GM21528 (cell line): Measurements from ENCODE around the gene GH2.

Source experiments
- ATAC-seq: cut with Tn5 transposase; IDR thresholded peaks from one replicate; pipeline ENCODE4 v1.9.1; 2021; ENCODE audit warnings: mild to moderate bottlenecking, moderate library complexity; ENCODE audit not compliant: unreplicated experiment, low FRiP score

GH2 gene

GRCh38 chr17:63842540-63843386, 39.0 kb downstream of the GH2 start, which contains the start of gene SMARCD2:
Gene SMARCD2 (minus strand): TSS chr17:63842685. CDS start chr17:63842674, 11 bp downstream.
- peak; percentile 73 for ATAC-seq

GRCh38 chr17:63842173-63842539, 39.6 kb downstream of the GH2 start:
- ATAC-seq = no peak

GRCh38 chr17:63841350-63842172, 40.2 kb downstream of the GH2 start:
- ATAC-seq = no peak

GRCh38 chr17:63840591-63841349, 41.0 kb downstream of the GH2 start:
- ATAC-seq = no peak

- ATAC-seq = no peak
Measured at GRCh38 chr17:63838631-63839171, 43.0 kb downstream of the GH2 start.

- no peak for ATAC-seq
Measured at GRCh38 chr17:63837962-63838600, 43.7 kb downstream of the GH2 start.

GRCh38 chr17:63837480-63837879, 44.3 kb downstream of the GH2 start:
- no peak for ATAC-seq

GRCh38 chr17:63836811-63837210, 44.9 kb downstream of the GH2 start:
- ATAC-seq = no peak

- ATAC-seq = no peak
Measured at GRCh38 chr17:63835167-63835720, 46.5 kb downstream of the GH2 start.

DNA sequence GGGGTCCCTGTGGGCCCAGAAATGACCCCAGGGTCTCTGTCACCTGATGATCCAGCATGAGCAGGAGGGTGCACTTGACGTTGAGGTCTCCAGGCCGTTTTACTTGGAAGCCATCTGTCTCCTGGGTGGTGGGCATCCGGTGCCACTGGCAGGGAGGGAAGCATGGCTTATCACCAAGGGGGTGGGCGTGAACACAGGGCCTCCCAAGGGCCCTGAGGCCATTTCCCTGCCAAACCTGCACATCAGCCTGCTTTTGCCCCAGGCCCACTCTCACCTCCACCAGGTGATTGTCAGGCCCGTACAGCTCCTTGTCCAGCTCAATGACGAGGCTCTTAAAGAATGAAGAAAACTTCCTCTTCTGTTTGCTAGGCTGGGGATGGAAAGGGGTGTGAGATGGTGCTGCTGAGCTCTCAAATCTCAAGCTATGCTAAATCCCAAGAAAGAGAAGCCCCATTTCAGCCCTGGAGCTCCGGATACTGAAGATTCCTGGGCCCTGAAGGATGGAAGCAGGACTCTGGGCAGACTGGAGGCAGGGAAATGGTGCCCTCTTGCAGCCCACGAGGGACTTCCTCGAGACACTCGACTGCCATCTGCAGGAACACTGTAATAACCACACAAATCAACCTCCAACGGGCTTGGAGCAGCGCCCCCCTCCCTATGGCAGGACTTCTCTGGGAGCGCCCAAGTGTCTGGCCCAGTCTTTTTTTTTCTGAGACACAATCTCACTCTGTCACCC, 47.1 kb downstream of the GH2 start:
- peak; percentile 55 for ATAC-seq

GRCh38 chr17:63833741-63834373, 47.9 kb downstream of the GH2 start:
- ATAC-seq = no peak

- ATAC-seq = no peak
Measured at GRCh38 chr17:63833026-63833740, 48.6 kb downstream of the GH2 start.

DNA sequence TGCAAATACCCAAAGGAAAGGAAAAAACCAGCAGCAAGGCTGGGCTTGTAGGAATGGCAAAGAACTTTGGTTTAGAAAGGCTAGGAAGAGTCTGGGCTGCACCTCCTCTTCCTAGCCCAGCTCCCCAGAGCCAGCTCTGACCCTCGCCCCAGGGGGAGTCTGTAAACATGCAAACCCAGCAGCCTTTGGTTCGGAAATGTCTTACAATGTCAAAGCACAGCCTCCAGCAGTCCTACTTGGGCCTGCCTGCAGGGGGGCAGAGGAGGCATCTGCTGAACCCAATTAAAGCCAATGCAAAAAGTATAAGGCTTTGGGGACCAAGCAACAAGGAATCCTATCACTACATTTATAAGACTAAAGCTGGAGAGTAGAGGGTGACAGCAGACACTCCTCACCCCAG, 49.3 kb downstream of the GH2 start:
- no peak for ATAC-seq

DNA sequence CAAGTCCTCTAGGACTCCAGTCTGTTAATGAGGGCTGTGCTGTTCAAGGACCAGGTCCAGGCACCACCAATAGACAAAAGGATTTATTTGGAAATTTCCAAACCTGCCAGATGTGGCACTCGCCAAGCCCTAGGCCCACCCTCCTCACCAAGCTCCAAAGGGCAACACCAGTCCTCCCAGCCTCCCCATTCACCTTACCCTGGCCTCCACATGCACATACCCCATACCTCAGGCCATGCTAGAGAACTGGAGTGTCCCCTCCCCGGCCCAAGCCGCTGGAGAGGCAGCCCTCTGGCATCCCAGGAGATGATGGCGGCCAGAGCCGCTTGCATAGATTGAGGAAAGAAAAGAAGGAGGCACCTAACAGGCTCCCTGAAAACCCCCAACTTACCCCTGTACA, 49.7 kb downstream of the GH2 start:
- no peak for ATAC-seq

- ATAC-seq = no peak
Measured at GRCh38 chr17:63831505-63831904, 50.2 kb downstream of the GH2 start.

- ATAC-seq = no peak
Measured at GRCh38 chr17:63830904-63831491, 50.7 kb downstream of the GH2 start.

DNA sequence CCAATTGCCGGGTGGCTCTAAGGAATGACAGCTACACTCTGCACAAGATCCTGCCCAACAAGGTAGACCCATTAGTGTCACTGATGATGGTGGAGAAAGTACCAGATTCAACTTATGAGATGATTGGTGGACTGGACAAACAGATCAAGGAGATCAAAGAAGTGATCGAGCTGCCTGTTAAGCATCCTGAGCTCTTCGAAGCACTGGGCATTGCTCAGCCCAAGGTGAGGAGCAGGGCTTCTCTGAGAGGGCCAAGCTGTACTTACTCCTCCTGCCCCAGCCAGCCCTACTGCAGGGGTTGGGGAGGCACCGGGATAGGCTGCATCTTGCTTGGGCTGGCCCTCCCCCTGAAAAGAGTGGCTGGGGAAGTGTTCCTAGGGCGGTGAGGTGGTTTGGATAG, 51.5 kb downstream of the GH2 start:
- no peak for ATAC-seq
